Activated CD4-positive, alpha-beta T cell treated with anti-CD3 and anti-CD28 coated beads, Interleukin-2, Interleukin-4, amounts not matched to agents 100 ng/mL and 50 ng/mL, durations not matched to agents 16 hours and 8 hours (primary cell): ENCODE data around the gene TMEM190.

Experiments used
- DNase-seq: peaks from one replicate; pipeline ENCODE4 v3.0.0-alpha.2; 2020; ENCODE audit warnings: low spot score

Gene TMEM190

DNA sequence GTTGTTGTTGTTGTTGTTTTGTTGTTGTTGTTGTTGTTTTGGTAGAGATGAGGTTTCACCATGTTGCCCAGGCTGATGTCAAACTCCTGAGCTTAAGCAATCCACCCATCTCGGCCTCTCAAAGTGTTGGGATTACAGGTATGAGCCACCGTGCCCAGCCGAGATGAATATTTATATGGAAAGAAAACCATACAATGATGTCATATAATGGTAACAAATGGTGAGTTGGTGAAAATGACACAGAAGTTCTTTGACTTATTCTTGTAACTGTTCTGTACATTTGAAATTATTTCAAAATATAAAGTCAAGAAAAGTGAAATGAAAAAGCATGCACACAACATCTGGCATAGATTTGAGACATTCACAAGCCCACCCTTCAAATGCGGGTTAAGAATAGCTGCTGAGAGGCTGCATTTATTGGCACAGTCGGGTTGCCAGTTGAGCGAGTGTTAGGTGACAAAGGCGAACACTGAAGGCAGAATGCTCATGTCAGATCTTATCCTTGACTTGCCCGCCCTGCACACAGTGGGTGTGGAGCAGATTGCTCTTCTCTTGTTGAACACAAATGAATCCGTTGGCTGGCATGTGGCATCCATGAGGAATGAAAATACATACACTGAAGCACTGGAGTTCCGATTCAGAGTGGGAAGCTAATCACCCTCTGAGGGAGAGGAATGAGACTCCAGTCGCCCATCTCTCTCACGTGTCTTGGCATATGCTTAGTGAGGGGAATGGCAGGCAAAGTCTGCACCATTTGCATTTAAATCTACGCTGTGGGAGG lies 46.8 kb downstream of the TMEM190 start:
- no peak for DNase-seq

DNA sequence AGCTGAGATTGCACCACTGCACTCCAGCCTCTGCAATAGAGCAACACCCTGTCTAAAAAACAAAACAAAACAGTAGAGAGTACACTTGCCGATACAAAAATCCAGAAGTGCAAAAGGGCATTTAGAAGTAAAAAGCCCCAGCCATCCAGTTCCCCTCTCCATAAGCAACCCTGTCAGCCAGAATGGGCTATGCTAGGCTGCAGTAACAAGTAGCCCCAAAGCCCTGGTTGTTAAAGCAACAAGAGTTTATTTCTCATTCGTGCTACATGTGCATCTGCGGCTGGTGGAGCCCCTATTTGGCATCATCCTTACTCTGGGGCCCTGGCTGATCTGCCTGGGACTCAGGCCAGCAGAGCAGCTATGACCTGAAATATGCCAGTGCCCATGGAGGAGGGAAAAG lies 47.9 kb downstream of the TMEM190 start:
- DNase-seq = no peak

DNA sequence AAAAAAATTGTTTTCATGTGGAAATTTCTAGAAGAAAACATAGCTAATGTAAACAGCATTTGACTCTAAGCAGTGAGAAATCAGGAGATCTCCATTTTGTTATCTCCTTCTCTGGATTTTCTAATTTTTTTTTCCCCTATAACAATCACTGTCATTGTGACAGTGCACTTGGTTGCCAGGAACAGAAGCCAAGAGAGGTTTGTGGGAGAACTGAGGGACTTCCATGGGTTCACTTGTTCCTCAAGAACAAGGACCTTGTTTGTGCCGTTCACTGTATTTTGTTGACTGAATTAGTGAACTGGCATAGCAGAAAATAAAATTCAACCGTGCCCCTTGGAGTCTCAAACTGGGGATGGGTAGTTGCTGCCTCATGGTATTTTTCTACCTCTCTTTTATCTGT lies 49.4 kb downstream of the TMEM190 start:
- DNase-seq = no peak
